Endothelial cell of umbilical vein (primary cell): ENCODE measurements around the gene CTSC. TPM values are rescaled to one million over a fixed set of nuclear protein-coding genes. Genes with fewer than 3 reads are reported as not detected.

Experiments
- BruUV-seq: library from RNA; stranded (reverse); fragments of 400-500 nt; replicated peaks from 2 replicates; lab custom pipeline; 2021; lab: Mats Ljungman, UMichigan
- CTCF ChIA-PET: fragments of 300-600, 350-600 bp; sonication (Branson Sonifier 250); formaldehyde crosslinking; loops from one replicate; lab custom pipeline; 2021; ENCODE audit warnings: antibody characterized with exemption, inconsistent platforms; lab: Charles Lee
- POLR2A ChIA-PET: fragments of 300-600, 350-600 bp; sonication (Branson Sonifier 250); formaldehyde crosslinking; loops from one replicate; lab custom pipeline; 2021; ENCODE audit warnings: antibody characterized with exemption, inconsistent platforms; lab: Charles Lee
- DNase-seq: peaks from one replicate; pipeline ENCODE4 v3.0.0-alpha.2; 2011; ENCODE audit warnings: low read depth, low spot score
- FAIRE-seq: peaks from 2 replicates; lab custom pipeline; 2011; peaks lifted over from hg19 to GRCh38; lab: Jason Lieb, UNC
- H2AFZ ChIP-seq: 2 replicates; pipeline ENCODE4 v1.6.0; 2012; ENCODE audit warnings: low read depth, low read length, control low read depth, inconsistent platforms
- H3K27ac ChIP-seq: 2 replicates; pipeline ENCODE4 v1.5.1; 2011; ENCODE audit warnings: low read depth, mild to moderate bottlenecking, control low read depth, low read length, moderate library complexity; ENCODE audit not compliant: insufficient read depth
- H3K27me3 ChIP-seq, 2 experiments: 2 replicates each; pipeline versions ENCODE4 v1.6.0 to v1.6.1; 2011; ENCODE audit warnings: low read length in 2 of 2, mixed read lengths in 1 of 2; ENCODE audit not compliant: control insufficient read depth in 2 of 2, insufficient read depth in 2 of 2
- H3K36me3 ChIP-seq, 2 experiments: 2 replicates in 1 of 2; 3 replicates in 1 of 2; pipeline ENCODE4 v1.5.1; 2011; ENCODE audit warnings: low read length in 2 of 2, mild to moderate bottlenecking in 1 of 2, moderate library complexity in 1 of 2; ENCODE audit not compliant: control insufficient read depth in 2 of 2, insufficient read depth in 2 of 2; ENCODE audit errors: extremely low read depth in 1 of 2
- H3K4me1 ChIP-seq: 3 replicates; pipeline ENCODE4 v1.5.1; 2011; ENCODE audit warnings: mild to moderate bottlenecking, low read length; ENCODE audit not compliant: control insufficient read depth, insufficient read depth; ENCODE audit errors: extremely low read depth
- H3K4me2 ChIP-seq: 2 replicates; pipeline ENCODE4 v1.6.1; 2011; ENCODE audit warnings: low read length, control low read depth, mixed read lengths; ENCODE audit not compliant: insufficient read depth
- H3K4me3 ChIP-seq, 3 experiments: fragments of 200-600 bp in 1 of 3; sonication (generic), shearing (Covaris generic) in 1 of 3; replicated peaks in 1 of 3; 2 replicates each; pipeline ENCODE4 v1.5.1; 2011 to 2016; ENCODE audit warnings: control low read depth in 3 of 3, low read length in 3 of 3, mild to moderate bottlenecking in 2 of 3, inconsistent platforms in 1 of 3, low read depth in 1 of 3, moderate library complexity in 1 of 3; ENCODE audit not compliant: insufficient read depth in 1 of 3
- H3K79me2 ChIP-seq: 2 replicates; pipeline ENCODE4 v1.6.0; 2012; ENCODE audit warnings: low read length, inconsistent platforms; ENCODE audit not compliant: control insufficient read depth, insufficient read depth
- H3K9ac ChIP-seq: replicated peaks from 2 replicates; pipeline ENCODE3; 2011; ENCODE audit warnings: low read length, control low read depth; ENCODE audit not compliant: insufficient read depth; ENCODE audit errors: extremely low read depth
- H3K9me1 ChIP-seq: replicated peaks from 3 replicates; pipeline ENCODE4 v1.6.0; 2011; ENCODE audit warnings: mild to moderate bottlenecking, low read length; ENCODE audit not compliant: control insufficient read depth, insufficient read depth; ENCODE audit errors: extremely low read depth
- H3K9me3 ChIP-seq: replicated peaks from 2 replicates; pipeline ENCODE4 v1.5.1; 2012; ENCODE audit warnings: low read length, inconsistent platforms; ENCODE audit not compliant: control insufficient read depth, insufficient read depth
- H4K20me1 ChIP-seq: replicated peaks from 2 replicates; pipeline ENCODE3; 2011; ENCODE audit warnings: mild to moderate bottlenecking, low read length; ENCODE audit not compliant: control insufficient read depth, insufficient read depth; ENCODE audit errors: extremely low read depth
- EZH2 ChIP-seq: IDR thresholded peaks from 2 replicates; pipeline ENCODE4 v1.6.1; 2012; ENCODE audit warnings: borderline replicate concordance, low read depth, mild to moderate bottlenecking, moderate library complexity, low read length, inconsistent platforms; ENCODE audit not compliant: severe bottlenecking
- FOS ChIP-seq: IDR thresholded peaks from 2 replicates; pipeline ENCODE4 v1.6.1; 2011; ENCODE audit warnings: mild to moderate bottlenecking, low read length, moderate library complexity, borderline replicate concordance; ENCODE audit not compliant: insufficient read depth
- GATA2 ChIP-seq: IDR thresholded peaks from 2 replicates; pipeline ENCODE4 v1.7.0; 2011; ENCODE audit warnings: low read depth, mild to moderate bottlenecking, moderate library complexity, mixed read lengths, low read length; ENCODE audit not compliant: insufficient read length, insufficient read depth
- JUN ChIP-seq: IDR thresholded peaks from 2 replicates; pipeline ENCODE4 v1.6.1; 2011; ENCODE audit warnings: borderline replicate concordance, low read depth; ENCODE audit not compliant: insufficient read length, insufficient read depth
- MYC ChIP-seq: IDR thresholded peaks from one replicate; pipeline ENCODE4 v1.6.1; 2011; ENCODE audit warnings: mild to moderate bottlenecking, low read depth, low read length
- POLR2A ChIP-seq: IDR thresholded peaks from 2 replicates; pipeline ENCODE4 v1.6.1; 2012; ENCODE audit warnings: low read depth, mild to moderate bottlenecking, control low read depth, low read length
- POLR2AphosphoS5 ChIP-seq: IDR thresholded peaks from 2 replicates; pipeline ENCODE4 v1.6.1; 2012; ENCODE audit warnings: low read depth, mild to moderate bottlenecking, control low read depth, low read length, moderate library complexity; ENCODE audit not compliant: insufficient read depth
- dilution Hi-C: fragments of 300-500 bp; cut with MboI; formaldehyde crosslinking; loops from one replicate; pipeline ENCODE4 v1.15.0; 2019; ENCODE audit warnings: low sequenced_read_pairs; ENCODE audit not compliant: extremely low pct_ligation_motif_present
- intact Hi-C: fragments of 100-400 bp; cut with micrococcal nuclease; formaldehyde crosslinking; loops from one replicate; pipeline ENCODE4 v1.10.0; 2022
- polyA plus RNA-seq, 4 experiments: library from polyadenylated mRNA; depleted of rRNA in 3 of 4; stranded (reverse) in 3 of 4; unstranded in 1 of 4; fragments of >200 nt; gene quantifications; 2 replicates each; pipeline versions ENCODE4 v1.2.1 to v1.2.3, GENCODE V29; 2011 to 2012; ENCODE audit warnings: missing spikeins in 1 of 4
- total RNA-seq: library from RNA; stranded (reverse); gene quantifications from 2 replicates; pipeline ENCODE4 v1.2.3, GENCODE V29; 2021
- TF ChIP-seq, protein P1 (sequence below): IDR thresholded peaks from 2 replicates; pipeline ENCODE4 v1.6.1; 2011; ENCODE audit not compliant: insufficient read depth, insufficient read length
- TF ChIP-seq, protein P2 (sequence below), 2 donors: IDR thresholded peaks; 1 replicate in 1 of 2; 2 replicates in 1 of 2; pipeline ENCODE4 v1.5.1; 2011; ENCODE audit warnings: low read length in 2 of 2, mild to moderate bottlenecking in 2 of 2, moderate library complexity in 2 of 2, control low read depth in 1 of 2, inconsistent platforms in 1 of 2, low read depth in 1 of 2; ENCODE audit not compliant: insufficient read depth in 1 of 2; ENCODE audit errors: extremely low read depth in 1 of 2

The CTSC gene
- total and polyA plus RNA-seq, 2 donors (not counting 3 experiments of a cell fraction or from before 2014, with no cell fraction given), result 130 to 186 TPM

DNA sequence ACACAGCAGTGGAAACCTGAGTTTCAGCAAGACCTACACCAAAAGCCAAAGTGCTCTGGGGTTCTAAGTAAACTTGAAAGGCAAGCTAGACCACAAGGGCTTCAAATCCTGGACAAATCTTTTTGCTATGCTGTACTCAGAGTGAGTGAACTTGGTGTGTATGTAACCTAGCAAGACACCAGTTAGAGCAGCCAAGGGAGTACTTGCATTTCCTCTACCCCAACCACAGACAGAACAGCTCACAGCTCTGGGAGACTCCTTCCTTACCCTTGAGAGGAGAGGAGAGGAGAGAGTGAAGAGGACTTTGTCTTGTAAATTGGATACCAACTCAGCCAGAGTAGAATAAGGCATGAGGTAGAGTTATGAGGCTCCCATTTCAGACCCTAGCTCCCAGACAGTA lies 71.4 kb downstream of the CTSC start:
- H2AFZ ChIP-seq, result no peak overlapping the region
- ChIA-PET CTCF (no interaction called here), POLR2A (no interaction called here)
- H3K9me3 ChIP-seq, result no peaks in the 10 kb centered on the region
- H3K27ac ChIP-seq, result no peak overlapping the region
- no peaks in the 10 kb centered on the region for H3K27me3 ChIP-seq
- H3K9me1 ChIP-seq, result no peaks in the 10 kb centered on the region
- FAIRE-seq (no peak), DNase-seq (no peak)
- no peak overlapping the region for H3K4me2 ChIP-seq
- no peaks in the 10 kb centered on the region for H3K36me3 ChIP-seq
- H3K4me1 ChIP-seq, result no peaks in the 10 kb centered on the region
- no TSS peak for BruUV-seq
- dilution Hi-C loops, result no loop called here
- H3K79me2 ChIP-seq, result no peaks in the 10 kb centered on the region
- H4K20me1 ChIP-seq, result no peaks in the 10 kb centered on the region
- TF ChIP-seq POLR2A (no peak), GATA2 (no peak), POLR2AphosphoS5 (no peak), EZH2 (no peak), JUN (no peak), MYC (no peak), FOS (no peak)
- TF ChIP-seq, protein P1, sequence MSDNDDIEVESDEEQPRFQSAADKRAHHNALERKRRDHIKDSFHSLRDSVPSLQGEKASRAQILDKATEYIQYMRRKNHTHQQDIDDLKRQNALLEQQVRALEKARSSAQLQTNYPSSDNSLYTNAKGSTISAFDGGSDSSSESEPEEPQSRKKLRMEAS, result no peak
- TF ChIP-seq, protein P2, sequence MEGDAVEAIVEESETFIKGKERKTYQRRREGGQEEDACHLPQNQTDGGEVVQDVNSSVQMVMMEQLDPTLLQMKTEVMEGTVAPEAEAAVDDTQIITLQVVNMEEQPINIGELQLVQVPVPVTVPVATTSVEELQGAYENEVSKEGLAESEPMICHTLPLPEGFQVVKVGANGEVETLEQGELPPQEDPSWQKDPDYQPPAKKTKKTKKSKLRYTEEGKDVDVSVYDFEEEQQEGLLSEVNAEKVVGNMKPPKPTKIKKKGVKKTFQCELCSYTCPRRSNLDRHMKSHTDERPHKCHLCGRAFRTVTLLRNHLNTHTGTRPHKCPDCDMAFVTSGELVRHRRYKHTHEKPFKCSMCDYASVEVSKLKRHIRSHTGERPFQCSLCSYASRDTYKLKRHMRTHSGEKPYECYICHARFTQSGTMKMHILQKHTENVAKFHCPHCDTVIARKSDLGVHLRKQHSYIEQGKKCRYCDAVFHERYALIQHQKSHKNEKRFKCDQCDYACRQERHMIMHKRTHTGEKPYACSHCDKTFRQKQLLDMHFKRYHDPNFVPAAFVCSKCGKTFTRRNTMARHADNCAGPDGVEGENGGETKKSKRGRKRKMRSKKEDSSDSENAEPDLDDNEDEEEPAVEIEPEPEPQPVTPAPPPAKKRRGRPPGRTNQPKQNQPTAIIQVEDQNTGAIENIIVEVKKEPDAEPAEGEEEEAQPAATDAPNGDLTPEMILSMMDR (IDR thresholded peaks at IDR 0.05; ENCODE audit: extremely low read depth in 1 of 2, insufficient read depth in 1 of 2, low read depth in 1 of 2, low read length in 2 of 2), result no peak
- no peak overlapping the region for H3K9ac ChIP-seq
- H3K4me3 ChIP-seq, result no peak overlapping the region
- intact Hi-C loops, result no loop called here
